Right lobe of liver (tissue), 4 donors: ENCODE data around the gene KLK8.

Source experiments
- CTCF ChIP-seq, 4 donors: fragments of 200-600 bp in 3 of 4; fragments of 450-650 bp in 1 of 4; IDR thresholded peaks; one replicate each; pipeline versions ENCODE4 v1.5.1 to v1.8.0; 2016 to 2022; ENCODE audit warnings: antibody characterized with exemption in 4 of 4, mild to moderate bottlenecking in 2 of 4
- POLR2A ChIP-seq: fragments of 450-650 bp; IDR thresholded peaks from one replicate; pipeline ENCODE4 v1.6.1; 2017; ENCODE audit warnings: antibody characterized with exemption, mild to moderate bottlenecking
- donor health status: DM: no; HTN: no; CAD: no.
- donor health status: DM: no; HTN: no; CAD: no.
- donor health status: DM: no; HTN: yes; CAD: no.

DNA sequence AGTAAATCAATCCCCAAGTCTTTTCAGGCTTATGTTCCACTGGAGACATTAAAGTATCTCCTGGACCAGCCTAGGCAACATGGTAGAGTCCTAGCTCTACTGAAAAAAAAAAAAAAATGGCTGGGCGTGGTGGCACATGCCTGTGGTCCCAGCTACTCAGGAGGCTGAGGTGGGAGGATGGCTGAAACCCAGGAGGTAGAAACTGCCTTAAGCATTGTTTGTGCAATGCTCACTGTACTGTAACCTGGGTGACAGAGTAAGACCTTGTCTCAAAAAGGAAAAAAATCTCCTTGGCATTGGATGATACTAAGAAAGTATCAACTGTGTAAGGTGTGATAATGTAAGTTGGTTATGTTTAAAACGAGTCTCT is 8.8 kb downstream of the KLK8 start:
- no peak for TF ChIP-seq POLR2A
- no peak for TF ChIP-seq CTCF (IDR thresholded peaks at IDR 0.05)
